HG03025 (cell line): ENCODE data around the gene CDK13.
"Not testable (repeated sequence)": the region's sequence is repeated elsewhere in the genome, so short reads cannot be mapped to it uniquely, and the experiment has no call there.

ENCODE experiments used
- ATAC-seq: cut with Tn5 transposase; IDR thresholded peaks from one replicate; pipeline ENCODE4 v1.9.1; 2021; ENCODE audit warnings: mild to moderate bottlenecking, moderate library complexity; ENCODE audit not compliant: unreplicated experiment, low FRiP score

The CDK13 gene

GRCh38 chr7:40141916-40142315 is 191.9 kb downstream of the CDK13 start:
- ATAC-seq, result not testable (repeated sequence)

GRCh38 chr7:40145596-40146130 is 195.6 kb downstream of the CDK13 start:
- not testable (repeated sequence) for ATAC-seq

GRCh38 chr7:40147371-40148246 is 197.6 kb downstream of the CDK13 start:
- ATAC-seq, result no peak

- ATAC-seq, result not testable (repeated sequence)
Observed at GRCh38 chr7:40148247-40148580, 198.2 kb downstream of the CDK13 start.

GRCh38 chr7:40148671-40149070 is 198.6 kb downstream of the CDK13 start:
- no peak for ATAC-seq
